CD4-positive, alpha-beta T cell treated with Interleukin-21 for 1 hour (primary cell): Measurements from ENCODE around the gene ABTB1.
"Not testable (repeated sequence)": the region's sequence is repeated elsewhere in the genome, so short reads cannot be mapped to it uniquely, and the experiment has no call there.

ENCODE experiments used
- DNase-seq: peaks from one replicate; pipeline ENCODE4 v3.0.0-alpha.2; 2020

Gene ABTB1

GRCh38 chr3:127673191-127674100 lies 694 bp downstream of the ABTB1 start:
- peak; percentile 62 for DNase-seq

GRCh38 chr3:127674101-127674721 lies 1.5 kb downstream of the ABTB1 start:
- no peak for DNase-seq

GRCh38 chr3:127674790-127675189 lies 2.0 kb downstream of the ABTB1 start:
- no peak for DNase-seq

- no peak for DNase-seq
Measured at GRCh38 chr3:127675651-127676391, 3.1 kb downstream of the ABTB1 start.

- DNase-seq, result no peak
Measured at GRCh38 chr3:127676456-127676855, 3.7 kb downstream of the ABTB1 start.

- DNase-seq, result no peak
Measured at GRCh38 chr3:127676921-127677351, 4.2 kb downstream of the ABTB1 start.

GRCh38 chr3:127677541-127678314 lies 5.0 kb downstream of the ABTB1 start:
- DNase-seq, result no peak

- DNase-seq, result no peak
Measured at GRCh38 chr3:127678315-127678599, 5.5 kb downstream of the ABTB1 start.

- DNase-seq, result no peak
Measured at GRCh38 chr3:127678611-127679533, 6.1 kb downstream of the ABTB1 start.

GRCh38 chr3:127679534-127680145 lies 6.9 kb downstream of the ABTB1 start:
- no peak for DNase-seq

- DNase-seq, result no peak
Measured at GRCh38 chr3:127680146-127680661, 7.5 kb downstream of the ABTB1 start.

GRCh38 chr3:127680798-127681221 lies 8.1 kb downstream of the ABTB1 start:
- DNase-seq, result no peak

- not testable (repeated sequence) for DNase-seq
Measured at GRCh38 chr3:127682175-127682554, 9.4 kb downstream of the ABTB1 start.

GRCh38 chr3:127682561-127682960 lies 9.8 kb downstream of the ABTB1 start:
- no peak for DNase-seq

- DNase-seq, result no peak
Measured at GRCh38 chr3:127684871-127685707, 12.3 kb downstream of the ABTB1 start.

- DNase-seq, result no peak
Measured at GRCh38 chr3:127685708-127686511, 13.2 kb downstream of the ABTB1 start.

GRCh38 chr3:127686512-127686894 lies 13.8 kb downstream of the ABTB1 start:
- DNase-seq, result no peak

- DNase-seq, result no peak
Measured at GRCh38 chr3:127687228-127687737, 14.5 kb downstream of the ABTB1 start.

- DNase-seq, result no peak
Measured at GRCh38 chr3:127688022-127688415, 15.3 kb downstream of the ABTB1 start.
